LNCAP (cell line): ENCODE data around the gene YDJC.

Source experiments
- TF ChIP-seq, protein P1 (sequence below): fragments of 450-650 bp; IDR thresholded peaks from 2 replicates; pipeline ENCODE4 v1.5.1; 2017; ENCODE audit warnings: mild to moderate bottlenecking

The YDJC gene

GRCh38 chr22:21646608-21647590 is 17.1 kb upstream of the YDJC start:
- TF ChIP-seq, protein P1, sequence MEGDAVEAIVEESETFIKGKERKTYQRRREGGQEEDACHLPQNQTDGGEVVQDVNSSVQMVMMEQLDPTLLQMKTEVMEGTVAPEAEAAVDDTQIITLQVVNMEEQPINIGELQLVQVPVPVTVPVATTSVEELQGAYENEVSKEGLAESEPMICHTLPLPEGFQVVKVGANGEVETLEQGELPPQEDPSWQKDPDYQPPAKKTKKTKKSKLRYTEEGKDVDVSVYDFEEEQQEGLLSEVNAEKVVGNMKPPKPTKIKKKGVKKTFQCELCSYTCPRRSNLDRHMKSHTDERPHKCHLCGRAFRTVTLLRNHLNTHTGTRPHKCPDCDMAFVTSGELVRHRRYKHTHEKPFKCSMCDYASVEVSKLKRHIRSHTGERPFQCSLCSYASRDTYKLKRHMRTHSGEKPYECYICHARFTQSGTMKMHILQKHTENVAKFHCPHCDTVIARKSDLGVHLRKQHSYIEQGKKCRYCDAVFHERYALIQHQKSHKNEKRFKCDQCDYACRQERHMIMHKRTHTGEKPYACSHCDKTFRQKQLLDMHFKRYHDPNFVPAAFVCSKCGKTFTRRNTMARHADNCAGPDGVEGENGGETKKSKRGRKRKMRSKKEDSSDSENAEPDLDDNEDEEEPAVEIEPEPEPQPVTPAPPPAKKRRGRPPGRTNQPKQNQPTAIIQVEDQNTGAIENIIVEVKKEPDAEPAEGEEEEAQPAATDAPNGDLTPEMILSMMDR: peak; percentile 81

GRCh38 chr22:21643533-21644357 is 13.9 kb upstream of the YDJC start:
- TF ChIP-seq, protein P1: peak; percentile 36; the same call in 1 of the 2 replicates

DNA sequence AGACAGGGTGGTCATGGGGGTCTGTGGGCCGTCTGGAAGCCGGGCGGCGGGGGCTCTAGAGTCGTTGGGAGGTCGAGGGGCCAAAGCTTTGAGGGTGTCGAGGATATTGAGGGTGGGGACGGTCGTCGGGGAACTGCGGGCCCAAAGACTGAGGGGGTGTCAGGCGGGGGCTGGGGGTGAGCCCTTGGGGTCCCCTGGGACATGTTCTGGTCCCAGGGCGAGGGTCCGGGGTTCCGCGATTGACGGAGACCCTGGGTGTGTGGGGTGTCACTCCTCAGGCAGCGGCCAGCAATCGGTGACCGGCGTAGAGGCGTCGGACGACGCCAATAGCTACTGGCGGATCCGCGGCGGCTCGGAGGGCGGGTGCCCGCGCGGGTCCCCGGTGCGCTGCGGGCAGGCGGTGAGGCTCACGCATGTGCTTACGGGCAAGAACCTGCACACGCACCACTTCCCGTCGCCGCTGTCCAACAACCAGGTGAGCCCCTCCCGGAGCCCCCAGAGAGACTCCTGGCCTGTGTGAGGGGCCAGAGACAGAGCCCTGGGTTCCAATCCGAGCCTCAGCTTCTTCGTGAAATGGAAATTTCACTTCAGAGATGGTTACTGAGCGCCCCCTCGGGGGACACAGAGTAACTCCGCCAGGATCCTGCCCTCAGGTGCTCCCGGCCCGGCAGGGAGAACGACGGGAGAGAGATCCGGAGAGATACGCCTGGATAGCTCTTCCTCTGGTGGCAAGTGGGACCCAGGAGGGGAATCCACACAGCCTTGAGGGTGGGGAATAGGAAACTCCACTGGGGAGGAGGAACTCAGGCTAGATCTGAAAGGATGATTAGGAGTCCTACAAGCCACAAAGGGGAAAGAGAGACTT is 13.0 kb upstream of the YDJC start:
- TF ChIP-seq, protein P1: peak; percentile 67

DNA sequence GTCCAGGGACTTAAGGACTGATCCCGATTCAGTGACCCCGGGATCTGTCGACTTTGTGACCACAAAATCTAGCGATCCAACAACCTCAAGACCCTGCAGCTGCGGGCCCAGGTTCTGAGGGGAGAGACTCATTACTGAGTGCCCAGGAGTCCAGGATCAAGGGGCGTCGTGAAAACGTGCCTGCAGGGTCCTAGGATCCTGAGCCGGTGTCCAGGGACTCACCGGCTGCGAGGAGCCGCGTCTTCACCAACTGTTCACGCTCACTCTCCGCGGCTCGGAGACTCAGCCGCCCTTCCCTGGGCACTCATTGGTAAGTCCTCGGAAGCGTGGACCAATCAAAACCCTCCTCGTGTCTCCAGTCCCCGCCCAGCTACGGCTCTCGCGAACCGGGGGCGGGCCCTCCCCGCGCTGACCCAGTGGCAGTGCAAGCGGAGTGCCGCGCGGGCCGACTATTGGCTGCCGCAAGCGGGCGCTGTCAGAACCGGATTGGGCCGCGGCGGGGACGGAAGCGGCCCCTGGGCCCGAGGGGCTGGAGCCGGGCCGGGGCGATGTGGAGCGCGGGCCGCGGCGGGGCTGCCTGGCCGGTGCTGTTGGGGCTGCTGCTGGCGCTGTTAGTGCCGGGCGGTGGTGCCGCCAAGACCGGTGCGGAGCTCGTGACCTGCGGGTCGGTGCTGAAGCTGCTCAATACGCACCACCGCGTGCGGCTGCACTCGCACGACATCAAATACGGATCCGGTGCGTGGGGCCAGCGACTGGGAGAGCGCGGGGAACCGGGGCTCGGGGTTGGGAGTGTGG is 12.2 kb upstream of the YDJC start, which contains the start of gene SDF2L1:
TSS of gene SDF2L1 (plus strand) at position 514 of the 795 bp plus-strand sequence. CDS start at position 549, 35 bp downstream.
- TF ChIP-seq, protein P1: 0 out of 2 replicates have a peak, but pooled peaks have one; percentile 18

DNA sequence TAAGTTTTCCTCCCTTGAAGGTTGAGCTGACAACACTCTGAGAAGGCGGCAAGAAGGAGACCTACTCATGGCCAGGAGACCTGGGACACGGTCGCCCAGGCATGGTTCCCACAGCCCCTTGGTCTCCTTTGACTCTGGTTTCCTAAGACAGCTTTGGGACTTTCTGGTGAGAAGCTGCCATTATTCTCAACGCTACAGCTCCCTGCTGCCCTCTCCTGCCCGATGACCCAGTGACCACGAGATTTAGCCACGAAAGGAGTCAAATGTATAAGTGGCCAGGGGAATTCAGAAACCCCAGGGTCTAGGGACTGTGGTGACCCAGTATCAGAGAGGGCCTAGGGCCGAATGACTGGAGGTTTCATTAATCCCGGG is 11.6 kb upstream of the YDJC start:
- TF ChIP-seq, protein P1: peak; percentile 68

DNA sequence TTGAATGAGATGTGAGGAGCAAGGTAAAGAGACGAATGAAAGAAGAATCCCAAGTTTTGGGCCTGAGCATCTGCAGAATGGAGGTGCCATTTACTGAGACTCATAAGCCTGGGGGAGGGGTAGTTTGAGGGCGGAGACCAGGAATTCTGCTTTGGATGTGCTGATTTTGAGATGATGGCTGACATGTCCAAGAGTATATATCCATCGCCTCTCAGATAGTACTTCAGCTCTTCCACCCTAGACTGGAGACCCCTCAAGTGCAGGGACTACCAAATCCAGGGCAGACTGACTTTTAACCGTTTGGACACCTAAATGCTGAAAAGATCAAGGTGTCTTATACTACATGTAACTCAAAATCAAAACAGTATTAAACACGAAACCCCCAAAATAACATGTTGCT is 11.0 kb upstream of the YDJC start:
- TF ChIP-seq, protein P1: no peak
